ENCODE results near the gene CEACAM7.

- TF ChIP-seq CTCF (IDR thresholded peaks at IDR 0.05 in 8 of 11, conservative IDR thresholded peaks at IDR 0.05 in 3 of 11) (peak; percentile 72 to 91 (median 83)), POLR2A (IDR thresholded peaks at IDR 0.05) (no peak), POLR2AphosphoS5 (IDR thresholded peaks at IDR 0.05) (no peak)
Measured at GRCh38 chr19:41641879-41642485, 46.1 kb downstream of the CEACAM7 start.
